ENCODE measurements around the gene REN. TPM values are rescaled to one million over a fixed set of nuclear protein-coding genes. Genes with fewer than 3 reads are reported as not detected.
A peak's percentile ranks its signal among the peaks of the same experiment; 100 is the strongest.

The REN gene
- total RNA-seq, 1 donor: not detected

- no peaks in the 10 kb centered on the region for H3K27me3 ChIP-seq (ENCODE audit: insufficient read depth, low read length)
- H3K27ac ChIP-seq (ENCODE audit: low read depth, low read length): no peak overlapping the region
- H3K4me1 ChIP-seq (ENCODE audit: insufficient read depth, low read length): peaks cover 21% of the 10 kb centered on the region
- H3K36me3 ChIP-seq (ENCODE audit: insufficient read depth, low read length): no peaks in the 10 kb centered on the region
- H3K4me2 ChIP-seq (ENCODE audit: insufficient read depth, low read length): no peak overlapping the region
- TF ChIP-seq CTCF (IDR thresholded peaks at IDR 0.05; ENCODE audit: extremely low read depth, low read depth, low read length): no peak
- H4K20me1 ChIP-seq (ENCODE audit: insufficient read depth, low read length): no peaks in the 10 kb centered on the region
- no peak for DNase-seq (ENCODE audit: insufficient read length, low spot score, missing footprints)
- no peaks in the 10 kb centered on the region for H3K79me2 ChIP-seq (ENCODE audit: insufficient read depth, low read length)
- H3K9me3 ChIP-seq (ENCODE audit: low read depth, low read length): no peaks in the 10 kb centered on the region
- no peak overlapping the region for H2AFZ ChIP-seq (ENCODE audit: low read length)
- no peak overlapping the region for H3K4me3 ChIP-seq (ENCODE audit: insufficient read depth, low read length)
These were observed 33.4 kb downstream of the REN start for GRCh38 chr1:204132718-204133117.

- H3K4me2 ChIP-seq (ENCODE audit: insufficient read depth, low read length): no peak overlapping the region
These were observed 34.2 kb downstream of the REN start for GRCh38 chr1:204131978-204132377.

GRCh38 chr1:204130981-204131892 is 34.9 kb downstream of the REN start:
- Histone ChIP-seq H3K27ac (ENCODE audit: low read depth, low read length) (peak overlapping the region; percentile 59), H3K4me2 (ENCODE audit: insufficient read depth, low read length) (peak overlapping the region; percentile 30), H3K4me3 (ENCODE audit: insufficient read depth, low read length) (no peak overlapping the region), H3K27me3 (ENCODE audit: insufficient read depth, low read length) (no peaks in the 10 kb centered on the region), H4K20me1 (ENCODE audit: insufficient read depth, low read length) (no peaks in the 10 kb centered on the region), H3K9me3 (ENCODE audit: low read depth, low read length) (no peaks in the 10 kb centered on the region), H2AFZ (ENCODE audit: low read length) (peak overlapping the region; percentile 19), H3K4me1 (ENCODE audit: insufficient read depth, low read length) (peaks cover 32% of the 10 kb centered on the region), H3K79me2 (ENCODE audit: insufficient read depth, low read length) (no peaks in the 10 kb centered on the region), H3K36me3 (ENCODE audit: insufficient read depth, low read length) (no peaks in the 10 kb centered on the region)
- peak; percentile 9 for TF ChIP-seq CTCF (IDR thresholded peaks at IDR 0.05; ENCODE audit: extremely low read depth, low read depth, low read length)
- DNase-seq (ENCODE audit: insufficient read length, low spot score, missing footprints): peak; percentile 97

More at GRCh38 chr1:204131978-204132377, 34.2 kb downstream of the REN start:
- H3K79me2 ChIP-seq (ENCODE audit: insufficient read depth, low read length): no peaks in the 10 kb centered on the region
- peaks cover 28% of the 10 kb centered on the region for H3K4me1 ChIP-seq (ENCODE audit: insufficient read depth, low read length)
- no peak overlapping the region for H3K4me3 ChIP-seq (ENCODE audit: insufficient read depth, low read length)
- DNase-seq (ENCODE audit: insufficient read length, low spot score, missing footprints): peak; percentile 60
- no peak for TF ChIP-seq CTCF (IDR thresholded peaks at IDR 0.05; ENCODE audit: extremely low read depth, low read depth, low read length)
- no peaks in the 10 kb centered on the region for H3K27me3 ChIP-seq (ENCODE audit: insufficient read depth, low read length)
- H3K9me3 ChIP-seq (ENCODE audit: low read depth, low read length): no peaks in the 10 kb centered on the region
- H3K36me3 ChIP-seq (ENCODE audit: insufficient read depth, low read length): no peaks in the 10 kb centered on the region
- H2AFZ ChIP-seq (ENCODE audit: low read length): no peak overlapping the region
- no peak overlapping the region for H3K27ac ChIP-seq (ENCODE audit: low read depth, low read length)
- H4K20me1 ChIP-seq (ENCODE audit: insufficient read depth, low read length): no peaks in the 10 kb centered on the region

GRCh38 chr1:204130178-204130577 is 36.0 kb downstream of the REN start:
- H3K79me2 ChIP-seq (ENCODE audit: insufficient read depth, low read length): no peaks in the 10 kb centered on the region
- H3K4me2 ChIP-seq (ENCODE audit: insufficient read depth, low read length): no peak overlapping the region
- no peaks in the 10 kb centered on the region for H3K9me3 ChIP-seq (ENCODE audit: low read depth, low read length)
- H3K4me3 ChIP-seq (ENCODE audit: insufficient read depth, low read length): no peak overlapping the region
- H3K4me1 ChIP-seq (ENCODE audit: insufficient read depth, low read length): peaks cover 32% of the 10 kb centered on the region
- H3K27me3 ChIP-seq (ENCODE audit: insufficient read depth, low read length): no peaks in the 10 kb centered on the region
- no peaks in the 10 kb centered on the region for H4K20me1 ChIP-seq (ENCODE audit: insufficient read depth, low read length)
- no peak for DNase-seq (ENCODE audit: insufficient read length, low spot score, missing footprints)
- H3K36me3 ChIP-seq (ENCODE audit: insufficient read depth, low read length): peaks cover 3% of the 10 kb centered on the region
- H2AFZ ChIP-seq (ENCODE audit: low read length): no peak overlapping the region
- no peak overlapping the region for H3K27ac ChIP-seq (ENCODE audit: low read depth, low read length)
- TF ChIP-seq CTCF (IDR thresholded peaks at IDR 0.05; ENCODE audit: extremely low read depth, low read depth, low read length): no peak

Measured in osteoblast (primary cell).